Thymus (tissue), 11 donors: ENCODE results near the gene KRTAP24-1. TPM values are rescaled to one million over a fixed set of nuclear protein-coding genes. Genes with fewer than 3 reads are reported as not detected.

Source experiments
- DNase-seq, 9 donors: peaks; one replicate each; pipeline ENCODE4 v3.0.0-alpha.2; 2013; ENCODE audit warnings: low spot score in 9 of 9, low read depth in 6 of 9, missing footprints in 1 of 9
- H3K27ac ChIP-seq, 2 donors: one replicate each; pipeline ENCODE4 v1.5.1; 2013; ENCODE audit warnings: control low read depth in 1 of 2, low read depth in 1 of 2, low read length in 1 of 2, mild to moderate bottlenecking in 1 of 2, moderate library complexity in 1 of 2
- H3K27me3 ChIP-seq, 2 donors: one replicate each; pipeline ENCODE4 v1.5.1; 2013; ENCODE audit warnings: low read length in 1 of 2; ENCODE audit not compliant: control insufficient read depth in 2 of 2, insufficient read depth in 1 of 2
- H3K36me3 ChIP-seq, 2 donors: one replicate each; pipeline ENCODE4 v1.5.1; 2013; ENCODE audit warnings: low read length in 1 of 2, mild to moderate bottlenecking in 1 of 2, moderate library complexity in 1 of 2; ENCODE audit not compliant: control insufficient read depth in 2 of 2, insufficient read depth in 2 of 2
- H3K4me1 ChIP-seq, 2 donors: one replicate each; pipeline ENCODE4 v1.5.1; 2013; ENCODE audit warnings: low read length in 2 of 2; ENCODE audit not compliant: control insufficient read depth in 2 of 2, insufficient read depth in 2 of 2
- H3K4me3 ChIP-seq, 2 donors: one replicate each; pipeline ENCODE4 v1.5.1; 2013; ENCODE audit warnings: low read length in 2 of 2, control low read depth in 1 of 2, mild to moderate bottlenecking in 1 of 2
- H3K9me3 ChIP-seq, 2 donors: one replicate each; pipeline ENCODE4 v1.5.1; 2013; ENCODE audit warnings: low read length in 1 of 2, mild to moderate bottlenecking in 1 of 2; ENCODE audit not compliant: control insufficient read depth in 2 of 2, insufficient read depth in 1 of 2
- WGBS: extraction: QIAGEN DNeasy Blood & Tissue Kit; methylation state at CpG from one replicate; pipeline ENCODE4 v1.1.7; 2013; 5-methylcytosine and 5-hydroxymethylcytosine counted together
- polyA plus RNA-seq: library from polyadenylated mRNA; stranded (reverse); fragments of 200-250 nt; gene quantifications from one replicate; pipeline ENCODE4 v1.2.3, GENCODE V29; 2013
- total RNA-seq: library from RNA; stranded (reverse); fragments of 120-200 nt; gene quantifications from one replicate; pipeline ENCODE4 v1.2.4, GENCODE V29; 2013
- donor health status: healthy.

The KRTAP24-1 gene
- total and polyA plus RNA-seq, 2 donors, result not detected

GRCh38 chr21:30245061-30245460 is 37.7 kb downstream of the KRTAP24-1 start:
- DNase-seq, result no peak
- H3K4me1 ChIP-seq, result no peaks in the 10 kb centered on the region
- H3K9me3 ChIP-seq, result no peaks in the 10 kb centered on the region
- H3K36me3 ChIP-seq, result no peaks in the 10 kb centered on the region
- no peaks in the 10 kb centered on the region for H3K27me3 ChIP-seq
- no peak overlapping the region for H3K4me3 ChIP-seq
- H3K27ac ChIP-seq, result no peak overlapping the region

DNA sequence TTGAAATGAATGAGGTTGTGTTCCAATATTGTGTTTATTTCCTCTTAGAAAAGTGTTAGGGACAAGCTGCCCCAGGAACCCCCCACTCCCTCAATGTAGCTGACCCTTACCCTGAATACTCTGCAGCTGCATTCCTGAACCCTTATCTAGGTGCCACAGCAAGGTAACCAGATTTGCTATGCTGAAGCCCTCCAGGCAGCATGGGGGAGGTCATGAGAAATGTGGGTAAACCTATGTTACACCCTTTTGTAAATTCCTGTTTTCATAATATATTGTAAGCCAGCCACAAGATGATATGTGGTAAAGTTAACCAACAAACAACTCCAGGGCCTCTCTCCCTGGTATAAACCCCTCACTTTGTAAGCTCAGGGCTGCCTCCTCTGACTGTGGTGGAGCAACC is 39.1 kb downstream of the KRTAP24-1 start:
- DNase-seq, result no peak
- H3K4me1 ChIP-seq, result no peaks in the 10 kb centered on the region
- H3K27me3 ChIP-seq, result no peaks in the 10 kb centered on the region
- no peaks in the 10 kb centered on the region for H3K36me3 ChIP-seq
- no peaks in the 10 kb centered on the region for H3K9me3 ChIP-seq
- no peak overlapping the region for H3K27ac ChIP-seq
- H3K4me3 ChIP-seq, result no peak overlapping the region

- H3K27me3 ChIP-seq, result no peaks in the 10 kb centered on the region
- WGBS, result 75% methylated on average over 3 of the region's 3 CpGs
Observed at GRCh38 chr21:30240661-30241060, 42.1 kb downstream of the KRTAP24-1 start.

DNA sequence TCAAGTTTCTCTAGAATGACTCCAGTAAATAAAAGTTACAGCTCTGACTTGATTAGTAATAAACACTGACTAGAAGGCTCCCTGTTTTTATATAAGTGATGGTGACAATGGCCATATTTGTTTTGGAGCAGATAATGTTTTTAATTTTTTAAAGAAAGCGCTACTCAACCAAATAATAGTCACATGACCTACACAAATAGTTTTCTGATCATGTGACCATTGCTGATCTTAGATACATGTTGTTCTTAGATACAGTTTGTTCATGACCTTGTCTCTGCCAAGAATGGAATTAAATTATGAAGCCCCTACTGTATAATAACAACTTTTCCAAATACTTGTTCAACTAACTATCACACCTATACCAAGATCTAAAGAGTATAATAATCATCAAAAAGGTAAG is 44.6 kb downstream of the KRTAP24-1 start:
- Histone ChIP-seq H3K27me3 (no peaks in the 10 kb centered on the region), H3K36me3 (no peaks in the 10 kb centered on the region), H3K9me3 (no peaks in the 10 kb centered on the region), H3K4me3 (no peak overlapping the region), H3K27ac (no peak overlapping the region), H3K4me1 (no peaks in the 10 kb centered on the region)
- DNase-seq, result no peak
- WGBS, result 97% methylated on average over 1 of the region's 1 CpG

More at GRCh38 chr21:30240661-30241060, 42.1 kb downstream of the KRTAP24-1 start:
- Histone ChIP-seq H3K36me3 (no peaks in the 10 kb centered on the region), H3K27ac (no peak overlapping the region), H3K9me3 (no peaks in the 10 kb centered on the region), H3K4me3 (no peak overlapping the region), H3K4me1 (no peaks in the 10 kb centered on the region)
- no peak for DNase-seq

DNA sequence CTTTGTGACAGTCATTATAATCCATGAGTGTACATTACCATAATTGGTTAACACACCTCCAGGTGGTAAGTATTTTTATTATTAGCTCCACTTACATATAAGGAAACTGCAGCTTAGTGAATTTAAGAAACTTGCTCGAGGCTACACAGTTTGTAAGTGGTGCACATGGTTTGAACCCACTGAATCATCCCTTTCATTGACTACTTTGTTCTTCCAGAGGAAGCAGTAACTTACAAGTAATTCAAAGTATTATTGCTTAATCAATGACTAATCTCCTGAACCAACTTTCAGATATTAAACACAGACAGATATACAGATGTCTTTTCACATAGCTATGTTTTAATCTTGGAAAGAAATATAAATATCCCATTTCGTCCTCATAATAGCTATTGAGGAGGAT is 48.1 kb downstream of the KRTAP24-1 start:
- no peaks in the 10 kb centered on the region for H3K27me3 ChIP-seq
- H3K36me3 ChIP-seq, result no peaks in the 10 kb centered on the region
- no peak for DNase-seq
- H3K27ac ChIP-seq, result no peak overlapping the region
- no peaks in the 10 kb centered on the region for H3K9me3 ChIP-seq
- H3K4me3 ChIP-seq, result no peak overlapping the region
- WGBS, result 78% methylated on average over 2 of the region's 2 CpGs
- H3K4me1 ChIP-seq, result no peaks in the 10 kb centered on the region

DNA sequence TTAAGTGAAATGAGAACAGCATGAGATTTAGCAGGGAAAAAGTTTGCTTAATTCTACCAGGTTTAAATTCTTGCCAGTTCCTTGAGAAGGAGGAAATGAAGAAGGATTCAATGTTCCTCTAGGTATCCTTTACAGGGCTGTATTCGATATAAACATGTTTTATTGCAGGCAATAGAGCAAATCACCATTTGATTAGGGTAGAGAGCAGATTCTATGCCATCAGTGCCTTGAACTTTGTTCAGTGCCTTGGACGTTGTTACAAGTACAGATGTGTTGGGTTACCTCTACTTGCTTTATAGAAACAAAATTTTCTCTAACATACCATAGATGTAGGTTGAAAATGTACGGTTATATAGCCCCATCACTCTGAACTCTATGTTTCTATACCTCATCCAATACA is 48.7 kb downstream of the KRTAP24-1 start:
- H3K36me3 ChIP-seq, result no peaks in the 10 kb centered on the region
- H3K27ac ChIP-seq, result no peak overlapping the region
- DNase-seq, result no peak
- 83% methylated on average over 3 of the region's 3 CpGs for WGBS
- H3K27me3 ChIP-seq, result no peaks in the 10 kb centered on the region
- H3K9me3 ChIP-seq, result no peaks in the 10 kb centered on the region
- no peaks in the 10 kb centered on the region for H3K4me1 ChIP-seq
- no peak overlapping the region for H3K4me3 ChIP-seq

GRCh38 chr21:30233228-30234020 is 49.3 kb downstream of the KRTAP24-1 start:
- no peak for DNase-seq
- Histone ChIP-seq H3K4me1 (no peaks in the 10 kb centered on the region), H3K36me3 (no peaks in the 10 kb centered on the region), H3K4me3 (no peak overlapping the region), H3K27ac (no peak overlapping the region), H3K27me3 (no peaks in the 10 kb centered on the region), H3K9me3 (no peaks in the 10 kb centered on the region)
- WGBS, result 82% methylated on average over 2 of the region's 2 CpGs

- H3K27me3 ChIP-seq, result no peaks in the 10 kb centered on the region
- WGBS, result 96% methylated on average over 1 of the region's 1 CpG
- H3K4me3 ChIP-seq, result no peak overlapping the region
- H3K9me3 ChIP-seq, result no peaks in the 10 kb centered on the region
- H3K36me3 ChIP-seq, result no peaks in the 10 kb centered on the region
- H3K27ac ChIP-seq, result no peak overlapping the region
- no peaks in the 10 kb centered on the region for H3K4me1 ChIP-seq
- no peak for DNase-seq
Observed at GRCh38 chr21:30232011-30232410, 50.7 kb downstream of the KRTAP24-1 start.
